Cardiac septum (tissue), 1 donor: ENCODE data around the gene FNIP2. TPM values are rescaled to one million over a fixed set of nuclear protein-coding genes. Genes with fewer than 3 reads are reported as not detected.

Experiments used
- DNase-seq: peaks from one replicate; pipeline ENCODE4 v3.0.0-alpha.2; 2020; ENCODE audit warnings: low spot score
- intact Hi-C: fragments of 100-400 bp; cut with DNase I; formaldehyde crosslinking; loops from one replicate; pipeline ENCODE4 v1.14.0; 2022
- total RNA-seq: library from RNA; stranded (reverse); fragmentation: NEBNext Ultra II Directional; extraction: Animal tissue kit (Norgen Biotek cat#: 25700); gene quantifications from one replicate; pipeline ENCODE4 v1.2.1, GENCODE V29; 2021
- donor health status: DM: no; HTN: no; CAD: no.

Gene FNIP2
- total RNA-seq, 1 donor from 2014 or later: 38.5 TPM

DNA sequence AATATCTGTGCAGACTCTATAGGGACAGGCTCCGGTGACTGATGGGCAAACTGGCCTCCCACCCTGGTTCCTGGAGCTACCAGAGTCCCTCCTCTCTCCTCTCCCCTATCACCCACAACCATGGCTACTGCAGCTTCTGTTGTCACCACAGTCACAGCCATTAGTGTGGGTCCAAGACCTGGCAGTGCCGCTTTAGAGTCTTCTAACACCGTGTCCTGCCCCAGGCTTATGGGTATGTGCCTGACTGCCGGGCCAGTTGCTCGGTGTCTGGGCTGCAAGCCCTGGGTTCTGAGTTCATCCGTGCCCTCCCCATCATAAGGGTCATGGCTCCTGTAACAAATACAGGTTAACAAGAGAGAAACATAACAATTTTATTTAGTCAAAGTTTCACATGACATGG lies 85.4 kb downstream of the FNIP2 start:
- intact Hi-C loops: loop anchor here (5.0 kb wide), 1 partner anchor 182 kb away; the partner anchor contains the start of genes C4orf46 and ETFDH
- no peak for DNase-seq

GRCh38 chr4:158856852-158857251 lies 88.0 kb downstream of the FNIP2 start:
- no peak for DNase-seq
- intact Hi-C loops: loop anchor here (2.0 to 5.0 kb wide), 3 partner anchors 318 to 585 kb away; no protein-coding TSS in a partner anchor

GRCh38 chr4:158857951-158858350 lies 89.1 kb downstream of the FNIP2 start:
- no peak for DNase-seq
- intact Hi-C loops: loop anchor here (2.0 to 5.0 kb wide), 3 partner anchors 317 to 584 kb away; no protein-coding TSS in a partner anchor

DNA sequence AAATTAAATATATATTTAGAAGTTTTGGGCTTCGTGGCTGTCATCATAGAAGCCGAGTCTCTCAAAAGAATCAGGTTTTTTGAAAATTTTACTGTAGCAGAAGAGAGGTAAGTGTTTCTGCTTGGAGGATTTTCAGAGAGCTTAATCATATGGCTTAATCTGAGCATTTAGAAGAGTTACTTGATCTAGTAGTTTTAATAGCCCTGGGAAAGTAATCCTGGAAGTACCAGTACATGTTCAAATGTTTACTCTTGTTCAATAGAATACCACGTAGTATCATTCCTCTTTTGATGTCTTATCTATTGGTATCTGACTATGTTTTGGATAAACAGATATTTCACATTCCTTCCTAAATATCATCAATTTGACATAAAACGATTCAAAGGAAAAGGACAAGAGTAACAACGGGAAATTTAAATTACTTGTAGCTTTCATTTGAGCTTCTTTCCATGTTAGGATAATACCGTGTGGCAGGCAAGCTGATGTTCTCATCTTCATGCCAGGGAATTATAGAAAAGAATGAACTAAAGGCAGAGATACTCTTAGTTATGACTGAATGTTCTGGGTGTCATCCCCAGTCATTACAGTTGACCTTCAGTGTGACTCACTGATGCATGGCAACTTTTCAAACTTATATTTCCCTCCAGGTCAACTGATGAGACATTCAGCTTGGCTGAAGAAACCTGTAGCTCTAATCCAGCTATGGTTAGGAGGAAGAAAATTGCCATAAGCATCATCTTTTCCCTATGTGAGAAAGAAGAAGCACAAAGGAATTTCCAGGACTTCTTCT lies 89.8 kb downstream of the FNIP2 start:
- no peak for DNase-seq
- intact Hi-C loops: loop anchor here (5.0 kb wide), 1 partner anchor 584 kb away; no protein-coding TSS in a partner anchor

- intact Hi-C loops: loop anchor here (5.0 to 10.0 kb wide), 2 partner anchors 245 to 583 kb away; partner anchors contain the start of gene RAPGEF2
- DNase-seq: no peak
These were observed 90.8 kb downstream of the FNIP2 start for GRCh38 chr4:158859661-158860060.

GRCh38 chr4:158860856-158861255 lies 92.0 kb downstream of the FNIP2 start:
- intact Hi-C loops: loop anchor here (10.0 kb wide), 1 partner anchor 244 kb away; the partner anchor contains the start of gene RAPGEF2
- DNase-seq: no peak

GRCh38 chr4:158861281-158861680 lies 92.5 kb downstream of the FNIP2 start:
- intact Hi-C loops: loop anchor here (10.0 kb wide), 1 partner anchor 244 kb away; the partner anchor contains the start of gene RAPGEF2
- no peak for DNase-seq

- no peak for DNase-seq
- intact Hi-C loops: loop anchor here (10.0 kb wide), 1 partner anchor 243 kb away; the partner anchor contains the start of gene RAPGEF2
These were observed 92.9 kb downstream of the FNIP2 start for GRCh38 chr4:158861766-158862165.

- intact Hi-C loops: loop anchor here (10.0 kb wide), 1 partner anchor 242 kb away; the partner anchor contains the start of gene RAPGEF2
- no peak for DNase-seq
These were observed 94.5 kb downstream of the FNIP2 start for GRCh38 chr4:158863296-158863695.

GRCh38 chr4:158865520-158866177 lies 96.8 kb downstream of the FNIP2 start:
- DNase-seq: no peak
- intact Hi-C loops: loop anchor here (10.0 kb wide), 1 partner anchor 239 kb away; the partner anchor contains the start of gene RAPGEF2

GRCh38 chr4:158869001-158869400 lies 100.2 kb downstream of the FNIP2 start:
- intact Hi-C loops: loop anchor here (10.0 kb wide), 1 partner anchor 236 kb away; the partner anchor contains the start of gene RAPGEF2
- no peak for DNase-seq

DNA sequence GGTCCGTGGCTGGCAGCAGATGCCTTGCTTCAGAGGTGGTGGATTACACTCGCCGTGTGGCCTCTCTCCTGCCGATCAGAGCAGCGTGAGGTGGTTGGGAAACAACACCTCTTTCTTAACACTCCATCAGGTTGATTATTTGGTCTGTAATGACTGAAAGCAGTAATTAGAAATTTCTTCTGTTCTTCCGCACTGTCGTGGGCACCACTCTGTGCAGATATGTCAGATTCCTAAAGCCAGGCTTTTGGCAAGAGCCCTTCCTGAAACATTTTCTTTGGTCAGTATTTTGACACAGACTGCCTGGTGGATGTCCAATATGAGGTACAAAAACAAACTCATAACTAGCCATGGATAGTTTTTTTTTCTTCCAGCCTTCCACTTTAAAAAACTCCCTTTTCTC lies 100.9 kb downstream of the FNIP2 start:
- intact Hi-C loops: loop anchor here (10.0 kb wide), 1 partner anchor 235 kb away; the partner anchor contains the start of gene RAPGEF2
- no peak for DNase-seq

DNA sequence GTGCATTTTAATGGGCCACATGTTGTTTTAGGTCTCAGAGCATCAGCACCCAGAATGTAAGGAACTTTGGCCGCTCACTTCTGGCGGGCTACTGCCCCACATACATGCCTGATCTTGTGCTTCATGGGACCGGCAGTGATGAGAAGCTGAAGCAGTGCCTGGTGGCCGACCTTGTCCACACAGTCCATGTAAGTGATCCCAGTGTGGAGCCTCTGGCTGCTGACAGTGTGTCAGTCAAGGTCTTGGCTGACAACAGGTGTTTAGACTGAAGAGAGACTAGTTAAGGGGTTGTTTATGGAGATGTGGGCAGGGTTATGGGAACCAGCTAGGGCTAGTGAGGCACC lies 101.4 kb downstream of the FNIP2 start:
- no peak for DNase-seq
- intact Hi-C loops: no loop called here

DNA sequence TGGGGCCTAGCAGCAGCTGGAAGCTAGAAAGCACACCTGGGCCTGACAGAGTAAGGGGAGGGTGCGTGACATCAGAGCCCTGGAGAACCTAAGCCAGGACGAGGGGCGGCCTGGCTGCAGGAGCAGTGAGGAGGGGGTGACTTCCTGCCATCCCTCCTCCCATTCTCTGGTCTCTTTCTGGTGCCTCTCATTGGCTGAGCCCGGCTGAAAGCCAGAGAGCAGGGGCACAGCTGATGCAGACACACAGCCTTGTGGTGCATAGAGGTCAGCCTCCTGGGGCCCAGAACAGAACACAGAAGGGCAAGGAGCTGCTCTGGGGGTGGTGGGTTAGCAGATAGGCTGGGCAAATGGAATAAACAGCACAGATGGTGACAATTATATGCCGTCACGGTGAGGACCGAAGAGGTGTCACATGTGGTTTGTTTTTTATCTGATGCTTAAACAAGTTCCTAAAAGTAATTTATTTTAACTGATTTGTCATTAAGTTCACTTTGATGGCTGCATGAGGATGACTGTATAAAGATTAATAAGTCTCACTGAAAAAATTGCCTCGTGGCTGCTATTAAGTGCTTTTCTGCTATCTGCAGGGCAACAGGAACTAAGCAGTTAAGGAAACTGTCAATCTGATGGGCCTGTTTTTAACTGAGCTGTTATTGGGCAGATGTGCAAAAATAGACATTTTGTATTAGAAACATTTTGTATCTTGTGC lies 102.0 kb downstream of the FNIP2 start:
- intact Hi-C loops: no loop called here
- DNase-seq: no peak

DNA sequence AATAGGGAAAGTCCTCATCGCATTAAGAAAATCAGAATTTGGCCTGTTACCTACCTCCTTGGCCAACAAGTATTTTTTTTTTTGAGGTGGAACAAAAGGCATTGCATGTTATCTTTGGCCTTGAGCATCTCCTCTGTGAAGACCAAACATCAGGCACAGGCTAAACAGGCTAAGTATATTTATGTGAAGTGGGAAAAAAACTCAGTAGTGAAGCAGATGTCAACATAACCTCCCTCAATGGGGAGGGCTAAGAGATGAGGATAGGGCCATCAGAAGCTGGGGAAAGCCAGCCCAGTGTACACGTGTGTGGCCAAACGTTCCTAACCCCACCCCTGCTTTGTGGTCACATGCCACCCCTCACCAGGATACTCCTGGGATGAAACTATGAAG lies 102.5 kb downstream of the FNIP2 start:
- intact Hi-C loops: no loop called here
- no peak for DNase-seq

DNA sequence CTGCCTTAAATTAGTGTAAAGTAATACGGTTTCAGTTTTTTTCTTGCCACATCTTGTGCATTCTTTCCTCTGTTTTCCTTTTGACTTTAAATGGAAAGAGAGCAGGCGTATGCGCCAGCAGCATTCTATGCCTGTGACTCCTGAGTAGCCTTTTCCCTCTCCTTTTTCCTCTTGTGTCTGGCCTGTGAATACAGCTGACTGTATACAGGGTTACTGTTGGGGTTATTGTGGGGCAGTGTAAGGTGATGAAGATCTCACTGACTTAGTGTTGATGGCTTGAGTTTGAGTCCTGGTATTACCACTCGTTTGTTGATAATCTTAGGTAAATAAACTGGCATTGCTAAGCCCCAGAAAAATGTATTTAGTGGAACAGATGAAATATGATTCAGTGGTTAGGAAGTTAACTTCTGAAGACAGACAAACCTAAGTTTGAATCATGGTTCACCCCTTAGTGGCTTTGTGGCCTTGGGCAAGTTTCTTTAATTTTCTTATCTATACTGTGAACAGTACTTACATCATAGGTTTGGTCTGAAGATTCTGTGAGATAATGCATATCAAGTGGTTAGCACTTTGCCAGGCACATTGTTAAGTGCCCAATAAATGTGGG lies 105.1 kb downstream of the FNIP2 start:
- DNase-seq: no peak
- intact Hi-C loops: no loop called here

GRCh38 chr4:158875026-158875425 lies 106.2 kb downstream of the FNIP2 start:
- intact Hi-C loops: no loop called here

DNA sequence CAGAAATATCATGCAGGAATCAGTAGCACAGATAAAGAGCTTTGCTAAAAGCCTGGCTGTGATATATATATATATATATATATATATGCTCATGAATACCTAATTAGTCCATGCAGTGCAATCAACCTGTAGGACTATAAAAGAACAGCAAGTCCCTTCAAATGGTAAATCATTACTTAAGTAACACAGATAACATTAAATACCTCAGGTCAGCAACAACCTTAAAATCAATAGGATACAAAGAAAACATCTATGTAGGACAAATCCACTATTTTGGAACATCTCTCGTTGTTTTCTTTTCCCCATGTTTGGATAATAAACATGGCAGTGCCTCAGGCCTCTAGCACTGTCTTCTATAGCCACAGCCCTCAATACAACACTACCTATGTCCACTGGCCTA lies 106.6 kb downstream of the FNIP2 start:
- no peak for DNase-seq
- intact Hi-C loops: no loop called here

More at GRCh38 chr4:158875026-158875425, 106.2 kb downstream of the FNIP2 start:
- DNase-seq: no peak

DNA sequence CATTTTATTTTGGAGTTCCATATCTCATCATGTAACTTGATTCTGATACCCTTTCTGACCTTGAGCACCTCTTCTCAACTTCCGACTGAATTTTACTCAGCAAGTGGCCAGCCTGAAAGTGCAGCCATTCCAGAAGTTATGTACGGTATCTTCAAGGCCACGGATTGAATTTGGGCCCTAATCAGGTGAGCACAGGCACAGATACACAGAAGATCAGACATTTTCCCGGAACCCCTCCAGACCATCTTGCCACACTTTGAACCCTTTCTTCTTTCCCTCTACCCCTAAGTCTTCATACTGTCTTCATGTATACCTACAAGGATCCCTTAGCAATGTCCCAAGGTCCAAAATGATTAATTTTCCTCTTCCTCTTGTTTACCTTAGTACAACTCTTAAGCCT lies 108.2 kb downstream of the FNIP2 start:
- intact Hi-C loops: no loop called here
- no peak for DNase-seq
